SK-N-SH treated with all-trans-retinoic acid at 6 μM for 48 hours (cell line): ENCODE results near the gene RHCE.

Experiments
- ATAC-seq: fragments of 200-7000 bp; cut with Tn5 transposase; 3 replicates; pipeline ENCODE4 v1.9.1; 2020; ENCODE audit warnings: mild to moderate bottlenecking, moderate library complexity
- ARNTL ChIP-seq: fragments of 450-650 bp; formaldehyde crosslinking; IDR thresholded peaks from 2 replicates; pipeline ENCODE4 v1.5.0; 2020; ENCODE audit warnings: low read depth, mild to moderate bottlenecking, moderate library complexity, borderline replicate concordance
- BACH2 ChIP-seq: fragments of 250-450 bp; sonication (Bioruptor Pico); IDR thresholded peaks from 2 replicates; pipeline ENCODE4 v1.9.0; 2021; ENCODE audit warnings: mild to moderate bottlenecking, borderline replicate concordance
- CSDC2 ChIP-seq: fragments of 250-450 bp; sonication (Bioruptor Pico); IDR thresholded peaks from 2 replicates; pipeline ENCODE4 v1.5.0; 2020; ENCODE audit warnings: mild to moderate bottlenecking, moderate library complexity
- ESRRG ChIP-seq: fragments of 250-450 bp; sonication (Bioruptor Pico); IDR thresholded peaks from 2 replicates; pipeline ENCODE4 v1.6.1; 2021; ENCODE audit warnings: mild to moderate bottlenecking
- GLIS3 ChIP-seq: fragments of 250-450 bp; sonication (Bioruptor Pico); IDR thresholded peaks from 2 replicates; pipeline ENCODE4 v1.5.0; 2020; ENCODE audit warnings: mild to moderate bottlenecking, moderate library complexity
- ISL1 ChIP-seq: fragments of 250-450 bp; sonication (Bioruptor Pico); IDR thresholded peaks from 2 replicates; pipeline ENCODE4 v2.1.2; 2022; ENCODE audit warnings: mild to moderate bottlenecking, moderate library complexity
- OSR1 ChIP-seq: fragments of 250-450 bp; sonication (Bioruptor Pico); IDR thresholded peaks from 2 replicates; pipeline ENCODE4 v1.8.0; 2022; ENCODE audit warnings: moderate library complexity, mild to moderate bottlenecking, inconsistent platforms
- PPARA ChIP-seq: fragments of 250-450 bp; sonication (Bioruptor Pico); IDR thresholded peaks from 2 replicates; pipeline ENCODE4 v1.5.0; 2020; ENCODE audit warnings: mild to moderate bottlenecking, borderline replicate concordance
- RARB ChIP-seq: fragments of 250-450 bp; sonication (Bioruptor Pico); IDR thresholded peaks from 2 replicates; pipeline ENCODE4 v1.8.0; 2021; ENCODE audit warnings: mild to moderate bottlenecking, moderate library complexity
- SNAI2 ChIP-seq: fragments of 250-450 bp; sonication (Bioruptor Pico); IDR thresholded peaks from 2 replicates; pipeline ENCODE4 v1.5.0; 2020; ENCODE audit warnings: mild to moderate bottlenecking, moderate library complexity
- TCF4 ChIP-seq: fragments of 250-450 bp; sonication (Bioruptor Pico); IDR thresholded peaks from 2 replicates; pipeline ENCODE4 v1.8.0; 2021; ENCODE audit warnings: mild to moderate bottlenecking, moderate library complexity, borderline replicate concordance
- TOX ChIP-seq: fragments of 250-450 bp; sonication (Bioruptor Pico); IDR thresholded peaks from 2 replicates; pipeline ENCODE4 v1.8.0; 2021; ENCODE audit warnings: mild to moderate bottlenecking, moderate library complexity, borderline replicate concordance
- ZC3H10 ChIP-seq: fragments of 250-450 bp; sonication (Bioruptor Pico); IDR thresholded peaks from 2 replicates; pipeline ENCODE4 v1.5.1; 2021; ENCODE audit warnings: mild to moderate bottlenecking, moderate library complexity
- ZFP3 ChIP-seq: fragments of 250-450 bp; sonication (Bioruptor Pico); IDR thresholded peaks from 2 replicates; pipeline ENCODE4 v1.5.0; 2020; ENCODE audit warnings: mild to moderate bottlenecking, moderate library complexity
- ZFP30 ChIP-seq: fragments of 450-650 bp; formaldehyde crosslinking; IDR thresholded peaks from 2 replicates; pipeline ENCODE4 v1.5.0; 2022; ENCODE audit warnings: mild to moderate bottlenecking, moderate library complexity
- ZNF565 ChIP-seq: fragments of 450-650 bp; formaldehyde crosslinking; conservative IDR thresholded peaks from 2 replicates; pipeline ENCODE4 v1.5.0; 2020; ENCODE audit warnings: low read depth, mild to moderate bottlenecking, moderate library complexity
- ZNF8 ChIP-seq: fragments of 450-650 bp; formaldehyde crosslinking; IDR thresholded peaks from 2 replicates; pipeline ENCODE4 v1.5.0; 2020; ENCODE audit warnings: mild to moderate bottlenecking, moderate library complexity
- TF ChIP-seq, protein P1 (sequence below): fragments of 250-450 bp; sonication (Bioruptor Pico); IDR thresholded peaks from 2 replicates; pipeline ENCODE4 v1.8.0; 2020; ENCODE audit warnings: mild to moderate bottlenecking, moderate library complexity, borderline replicate concordance
- TF ChIP-seq, protein P2 (sequence below): fragments of 250-450 bp; sonication (Bioruptor Pico); IDR thresholded peaks from 2 replicates; pipeline ENCODE4 v1.5.0; 2020; ENCODE audit warnings: mild to moderate bottlenecking, moderate library complexity
- TF ChIP-seq, protein P3 (sequence below): fragments of 250-450 bp; sonication (Bioruptor Pico); IDR thresholded peaks from 2 replicates; pipeline ENCODE4 v1.5.1; 2021; ENCODE audit warnings: mild to moderate bottlenecking, moderate library complexity
- TF ChIP-seq, protein P4 (sequence below): fragments of 250-450 bp; sonication (Bioruptor Pico); IDR thresholded peaks from 2 replicates; pipeline ENCODE4 v1.8.0; 2021; ENCODE audit warnings: low read depth, mild to moderate bottlenecking, moderate library complexity, borderline replicate concordance

RHCE gene

DNA sequence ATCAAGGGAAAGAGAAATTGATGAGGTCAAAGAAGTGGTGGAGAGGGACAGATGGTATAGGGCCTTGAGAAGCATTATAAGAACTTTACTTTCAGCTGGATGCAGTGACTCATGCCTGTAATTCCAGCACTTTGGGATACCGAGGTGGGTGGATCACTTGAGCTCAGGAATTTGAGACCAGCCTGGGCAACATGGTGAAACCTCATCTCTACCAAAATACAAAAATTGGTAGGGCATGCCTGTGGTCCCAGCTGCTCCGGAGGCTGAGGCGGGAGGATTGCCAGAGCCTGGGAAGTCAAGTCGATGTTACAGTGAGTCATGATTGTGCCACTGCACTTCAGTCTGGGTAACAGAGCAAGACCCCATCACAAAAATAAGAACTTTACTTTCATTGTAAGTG is 76.8 kb downstream of the RHCE start:
- ATAC-seq, result peak; percentile 88

DNA sequence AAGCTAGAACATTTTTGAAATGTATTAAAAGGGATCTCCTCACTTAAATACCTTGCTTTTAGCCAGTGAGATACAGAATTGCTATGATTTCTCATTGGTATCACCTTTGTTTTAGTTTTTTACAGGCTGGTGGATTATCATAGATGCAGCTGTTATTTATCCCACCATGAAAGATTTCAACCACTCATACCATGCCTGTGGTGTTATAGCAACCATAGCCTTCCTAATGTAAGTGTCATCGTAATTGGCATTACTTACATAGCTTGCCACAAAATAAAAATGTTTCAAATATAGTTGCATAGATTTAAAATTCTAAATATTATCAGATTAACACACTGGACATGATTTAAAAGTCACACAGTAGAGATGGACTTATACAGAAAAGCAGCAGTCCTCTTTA is 77.8 kb downstream of the RHCE start:
- TF ChIP-seq ZFP30 (CRISPR knock-in tag) (no peak), ESRRG (CRISPR knock-in tag) (no peak), PPARA (no peak), ZNF8 (CRISPR knock-in tag) (no peak), SNAI2 (CRISPR knock-in tag) (no peak), BACH2 (CRISPR knock-in tag) (no peak), ZFP3 (CRISPR knock-in tag) (no peak), TCF4 (no peak), CSDC2 (CRISPR knock-in tag) (no peak), RARB (CRISPR knock-in tag) (no peak), ISL1 (no peak), ARNTL (no peak), ZNF565 (CRISPR knock-in tag) (no peak), GLIS3 (CRISPR knock-in tag) (no peak), TOX (CRISPR knock-in tag) (no peak), OSR1 (CRISPR knock-in tag) (no peak)
- TF ChIP-seq, protein P1, sequence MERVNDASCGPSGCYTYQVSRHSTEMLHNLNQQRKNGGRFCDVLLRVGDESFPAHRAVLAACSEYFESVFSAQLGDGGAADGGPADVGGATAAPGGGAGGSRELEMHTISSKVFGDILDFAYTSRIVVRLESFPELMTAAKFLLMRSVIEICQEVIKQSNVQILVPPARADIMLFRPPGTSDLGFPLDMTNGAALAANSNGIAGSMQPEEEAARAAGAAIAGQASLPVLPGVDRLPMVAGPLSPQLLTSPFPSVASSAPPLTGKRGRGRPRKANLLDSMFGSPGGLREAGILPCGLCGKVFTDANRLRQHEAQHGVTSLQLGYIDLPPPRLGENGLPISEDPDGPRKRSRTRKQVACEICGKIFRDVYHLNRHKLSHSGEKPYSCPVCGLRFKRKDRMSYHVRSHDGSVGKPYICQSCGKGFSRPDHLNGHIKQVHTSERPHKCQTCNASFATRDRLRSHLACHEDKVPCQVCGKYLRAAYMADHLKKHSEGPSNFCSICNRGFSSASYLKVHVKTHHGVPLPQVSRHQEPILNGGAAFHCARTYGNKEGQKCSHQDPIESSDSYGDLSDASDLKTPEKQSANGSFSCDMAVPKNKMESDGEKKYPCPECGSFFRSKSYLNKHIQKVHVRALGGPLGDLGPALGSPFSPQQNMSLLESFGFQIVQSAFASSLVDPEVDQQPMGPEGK (CRISPR knock-in tag), result no peak
- TF ChIP-seq, protein P2, sequence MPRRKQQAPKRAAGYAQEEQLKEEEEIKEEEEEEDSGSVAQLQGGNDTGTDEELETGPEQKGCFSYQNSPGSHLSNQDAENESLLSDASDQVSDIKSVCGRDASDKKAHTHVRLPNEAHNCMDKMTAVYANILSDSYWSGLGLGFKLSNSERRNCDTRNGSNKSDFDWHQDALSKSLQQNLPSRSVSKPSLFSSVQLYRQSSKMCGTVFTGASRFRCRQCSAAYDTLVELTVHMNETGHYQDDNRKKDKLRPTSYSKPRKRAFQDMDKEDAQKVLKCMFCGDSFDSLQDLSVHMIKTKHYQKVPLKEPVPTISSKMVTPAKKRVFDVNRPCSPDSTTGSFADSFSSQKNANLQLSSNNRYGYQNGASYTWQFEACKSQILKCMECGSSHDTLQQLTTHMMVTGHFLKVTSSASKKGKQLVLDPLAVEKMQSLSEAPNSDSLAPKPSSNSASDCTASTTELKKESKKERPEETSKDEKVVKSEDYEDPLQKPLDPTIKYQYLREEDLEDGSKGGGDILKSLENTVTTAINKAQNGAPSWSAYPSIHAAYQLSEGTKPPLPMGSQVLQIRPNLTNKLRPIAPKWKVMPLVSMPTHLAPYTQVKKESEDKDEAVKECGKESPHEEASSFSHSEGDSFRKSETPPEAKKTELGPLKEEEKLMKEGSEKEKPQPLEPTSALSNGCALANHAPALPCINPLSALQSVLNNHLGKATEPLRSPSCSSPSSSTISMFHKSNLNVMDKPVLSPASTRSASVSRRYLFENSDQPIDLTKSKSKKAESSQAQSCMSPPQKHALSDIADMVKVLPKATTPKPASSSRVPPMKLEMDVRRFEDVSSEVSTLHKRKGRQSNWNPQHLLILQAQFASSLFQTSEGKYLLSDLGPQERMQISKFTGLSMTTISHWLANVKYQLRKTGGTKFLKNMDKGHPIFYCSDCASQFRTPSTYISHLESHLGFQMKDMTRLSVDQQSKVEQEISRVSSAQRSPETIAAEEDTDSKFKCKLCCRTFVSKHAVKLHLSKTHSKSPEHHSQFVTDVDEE (CRISPR knock-in tag), result no peak
- TF ChIP-seq, protein P3, sequence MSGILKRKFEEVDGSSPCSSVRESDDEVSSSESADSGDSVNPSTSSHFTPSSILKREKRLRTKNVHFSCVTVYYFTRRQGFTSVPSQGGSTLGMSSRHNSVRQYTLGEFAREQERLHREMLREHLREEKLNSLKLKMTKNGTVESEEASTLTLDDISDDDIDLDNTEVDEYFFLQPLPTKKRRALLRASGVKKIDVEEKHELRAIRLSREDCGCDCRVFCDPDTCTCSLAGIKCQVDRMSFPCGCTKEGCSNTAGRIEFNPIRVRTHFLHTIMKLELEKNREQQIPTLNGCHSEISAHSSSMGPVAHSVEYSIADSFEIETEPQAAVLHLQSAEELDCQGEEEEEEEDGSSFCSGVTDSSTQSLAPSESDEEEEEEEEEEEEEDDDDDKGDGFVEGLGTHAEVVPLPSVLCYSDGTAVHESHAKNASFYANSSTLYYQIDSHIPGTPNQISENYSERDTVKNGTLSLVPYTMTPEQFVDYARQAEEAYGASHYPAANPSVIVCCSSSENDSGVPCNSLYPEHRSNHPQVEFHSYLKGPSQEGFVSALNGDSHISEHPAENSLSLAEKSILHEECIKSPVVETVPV (CRISPR knock-in tag), result no peak
- TF ChIP-seq, protein P4, sequence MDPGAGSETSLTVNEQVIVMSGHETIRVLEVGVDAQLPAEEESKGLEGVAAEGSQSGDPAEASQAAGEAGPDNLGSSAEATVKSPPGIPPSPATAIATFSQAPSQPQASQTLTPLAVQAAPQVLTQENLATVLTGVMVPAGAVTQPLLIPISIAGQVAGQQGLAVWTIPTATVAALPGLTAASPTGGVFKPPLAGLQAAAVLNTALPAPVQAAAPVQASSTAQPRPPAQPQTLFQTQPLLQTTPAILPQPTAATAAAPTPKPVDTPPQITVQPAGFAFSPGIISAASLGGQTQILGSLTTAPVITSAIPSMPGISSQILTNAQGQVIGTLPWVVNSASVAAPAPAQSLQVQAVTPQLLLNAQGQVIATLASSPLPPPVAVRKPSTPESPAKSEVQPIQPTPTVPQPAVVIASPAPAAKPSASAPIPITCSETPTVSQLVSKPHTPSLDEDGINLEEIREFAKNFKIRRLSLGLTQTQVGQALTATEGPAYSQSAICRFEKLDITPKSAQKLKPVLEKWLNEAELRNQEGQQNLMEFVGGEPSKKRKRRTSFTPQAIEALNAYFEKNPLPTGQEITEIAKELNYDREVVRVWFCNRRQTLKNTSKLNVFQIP (CRISPR knock-in tag), result no peak
- ATAC-seq, result no peak

More for the DNA sequence above, 76.8 kb downstream of the RHCE start:
- TF ChIP-seq ARNTL (no peak), ZC3H10 (CRISPR knock-in tag) (no peak), ZFP30 (CRISPR knock-in tag) (no peak)
- TF ChIP-seq, protein P1 (CRISPR knock-in tag), result no peak
- TF ChIP-seq, protein P2 (CRISPR knock-in tag), result no peak
- TF ChIP-seq, all 23 proteins: peak for 0
